SK-N-SH (cell line): ENCODE results near the gene LRMDA. TPM values are rescaled to one million over a fixed set of nuclear protein-coding genes. Genes with fewer than 3 reads are reported as not detected.

Source experiments
- CTCF ChIA-PET: fragments of 300-600, 350-600 bp; formaldehyde crosslinking; extraction: SDS; loops from one replicate; lab custom pipeline; 2021; lab: Yijun Ruan, JAX
- POLR2A ChIA-PET: fragments of 350-600 bp; sonication (Branson Sonifier 250); formaldehyde crosslinking; extraction: SDS; loops from one replicate; lab custom pipeline; 2020; ENCODE audit warnings: antibody characterized with exemption, inconsistent platforms; lab: Yijun Ruan, JAX
- DNase-seq: peaks from one replicate; pipeline ENCODE4 v3.0.0; 2012
- H2AFZ ChIP-seq: fragments of 200-600 bp; sonication (generic); 2 replicates; pipeline ENCODE4 v1.8.1; 2016; ENCODE audit warnings: antibody characterized with exemption, mild to moderate bottlenecking, low read depth
- H3F3A ChIP-seq: fragments of 200-600 bp; sonication (generic); replicated peaks from 2 replicates; pipeline ENCODE3; 2016; ENCODE audit warnings: antibody characterized with exemption, mild to moderate bottlenecking; ENCODE audit not compliant: insufficient read depth
- H3K27ac ChIP-seq, 2 experiments: fragments of 200-500 bp in 1 of 2; fragments of 200-600 bp in 1 of 2; sonication (Bioruptor generic) in 1 of 2; sonication (generic), shearing (Covaris generic) in 1 of 2; 2 replicates each; pipeline versions ENCODE4 v1.5.1 to v1.6.1; 2014 to 2016; ENCODE audit warnings: low read depth in 2 of 2, inconsistent platforms in 1 of 2, low read length in 1 of 2, mild to moderate bottlenecking in 1 of 2, mixed read lengths in 1 of 2
- H3K27me3 ChIP-seq: fragments of 200-600 bp; sonication (generic), shearing (Covaris generic); 2 replicates; pipeline ENCODE4 v1.6.1; 2016; ENCODE audit warnings: mixed run types; ENCODE audit not compliant: insufficient read depth
- H3K36me3 ChIP-seq, 2 experiments: fragments of 200-500 bp in 1 of 2; fragments of 200-600 bp in 1 of 2; sonication (Bioruptor generic) in 1 of 2; sonication (generic) in 1 of 2; replicated peaks in 1 of 2; 2 replicates each; pipeline versions ENCODE3 to v1.5.1; 2014 to 2016; ENCODE audit warnings: low read length in 1 of 2, mild to moderate bottlenecking in 1 of 2; ENCODE audit not compliant: insufficient read depth in 2 of 2, control insufficient read depth in 1 of 2
- H3K4me1 ChIP-seq, 2 experiments: fragments of 200-500 bp in 1 of 2; fragments of 200-600 bp in 1 of 2; sonication (Bioruptor generic) in 1 of 2; sonication (generic), shearing (Covaris generic) in 1 of 2; 2 replicates each; pipeline versions ENCODE4 v1.5.1 to v1.6.1; 2014 to 2016; ENCODE audit warnings: low read depth in 1 of 2, low read length in 1 of 2, mixed run types in 1 of 2; ENCODE audit not compliant: insufficient read depth in 2 of 2, control insufficient read depth in 1 of 2
- H3K4me2 ChIP-seq: fragments of 200-600 bp; sonication (generic), shearing (Covaris generic); 2 replicates; pipeline ENCODE4 v1.6.1; 2017; ENCODE audit warnings: mixed run types
- H3K4me3 ChIP-seq, 2 experiments: fragments of 200-500 bp in 1 of 2; fragments of 200-600 bp in 1 of 2; sonication (Bioruptor generic) in 1 of 2; sonication (generic), shearing (Covaris generic) in 1 of 2; 2 replicates each; pipeline versions ENCODE4 v1.5.1 to v1.8.1; 2014 to 2016; ENCODE audit warnings: low read depth in 2 of 2, inconsistent platforms in 1 of 2, low read length in 1 of 2, mild to moderate bottlenecking in 1 of 2, mixed read lengths in 1 of 2, moderate library complexity in 1 of 2
- H3K79me2 ChIP-seq: fragments of 200-600 bp; sonication (generic); 2 replicates; pipeline ENCODE4 v1.8.1; 2017; ENCODE audit warnings: mild to moderate bottlenecking; ENCODE audit not compliant: insufficient read depth
- H3K9ac ChIP-seq: fragments of 200-600 bp; sonication (generic); 2 replicates; pipeline ENCODE4 v1.6.1; 2017; ENCODE audit warnings: mixed run types
- H3K9me2 ChIP-seq: fragments of 200-600 bp; sonication (generic); 2 replicates; pipeline ENCODE4 v1.6.1; 2017; ENCODE audit warnings: mixed run types
- H3K9me3 ChIP-seq: fragments of 200-600 bp; sonication (generic); 2 replicates; pipeline ENCODE4 v1.6.1; 2017; ENCODE audit warnings: mixed run types, mild to moderate bottlenecking, moderate library complexity
- H4K20me1 ChIP-seq: fragments of 200-600 bp; sonication (generic); 2 replicates; pipeline ENCODE4 v1.6.1; 2017; ENCODE audit warnings: mild to moderate bottlenecking, mixed run types; ENCODE audit not compliant: insufficient read depth
- EP300 ChIP-seq, 2 experiments: IDR thresholded peaks; 2 replicates each; pipeline versions ENCODE4 v1.4.0 to v1.6.1; 2012; ENCODE audit warnings: borderline replicate concordance in 1 of 2, low read depth in 1 of 2, low read length in 1 of 2
- GABPA ChIP-seq: IDR thresholded peaks from 2 replicates; pipeline ENCODE4 v1.4.0; 2012; ENCODE audit warnings: low read depth, mild to moderate bottlenecking
- GATA2 ChIP-seq: sonication (generic); formaldehyde crosslinking; IDR thresholded peaks from 2 replicates; pipeline ENCODE4 v1.5.0; 2020; ENCODE audit warnings: mild to moderate bottlenecking, missing genetic modification reagents
- MXI1 ChIP-seq: IDR thresholded peaks from 2 replicates; pipeline ENCODE4 v1.6.1; 2012; ENCODE audit warnings: mild to moderate bottlenecking, low read depth, low read length, improper control_type of control experiment
- NFIC ChIP-seq: IDR thresholded peaks from 2 replicates; pipeline ENCODE4 v1.4.0; 2012; ENCODE audit warnings: borderline replicate concordance
- POLR2AphosphoS5 ChIP-seq: IDR thresholded peaks from 2 replicates; pipeline ENCODE4 v1.6.1; 2012; ENCODE audit warnings: low read depth, low read length
- RAD21 ChIP-seq: IDR thresholded peaks from 2 replicates; pipeline ENCODE4 v1.6.1; 2012; ENCODE audit warnings: mild to moderate bottlenecking, low read length
- RFX5 ChIP-seq: IDR thresholded peaks from 2 replicates; pipeline ENCODE4 v1.6.1; 2012; ENCODE audit warnings: mild to moderate bottlenecking, improper control_type of control experiment, low read length
- RXRA ChIP-seq: IDR thresholded peaks from 2 replicates; pipeline ENCODE4 v1.4.0; 2012; ENCODE audit warnings: low read depth, mild to moderate bottlenecking, borderline replicate concordance
- SIN3A ChIP-seq: IDR thresholded peaks from 2 replicates; pipeline ENCODE4 v1.6.1; 2012; ENCODE audit warnings: low read depth, mild to moderate bottlenecking, low read length, moderate library complexity, borderline replicate concordance
- TAF1 ChIP-seq: IDR thresholded peaks from 2 replicates; pipeline ENCODE4 v1.6.1; 2012; ENCODE audit warnings: low read depth, mild to moderate bottlenecking, low read length, moderate library complexity, borderline replicate concordance
- TEAD4 ChIP-seq: IDR thresholded peaks from 2 replicates; pipeline ENCODE4 v1.4.0; 2012; ENCODE audit warnings: mild to moderate bottlenecking, borderline replicate concordance; ENCODE audit not compliant: insufficient read depth
- YY1 ChIP-seq: IDR thresholded peaks from 2 replicates; pipeline ENCODE4 v1.4.0; 2012; ENCODE audit warnings: low read depth, mild to moderate bottlenecking
- WGBS: methylation state at CpG from one replicate; pipeline ENCODE4 v1.1.6; 2017; ENCODE audit warnings: low lambda C conversion rate; 5-methylcytosine and 5-hydroxymethylcytosine counted together
- polyA plus RNA-seq, 3 experiments: library from polyadenylated mRNA; depleted of rRNA; stranded (reverse); fragments of >200 nt; gene quantifications; 2 replicates each; pipeline ENCODE4 v1.2.3, GENCODE V29; 2012
- TF ChIP-seq, protein P1 (sequence below): IDR thresholded peaks from 2 replicates; pipeline ENCODE4 v1.4.0; 2012; ENCODE audit warnings: low read depth
- TF ChIP-seq, protein P2 (sequence below): fragments of 150-350 bp; IDR thresholded peaks from 2 replicates; pipeline ENCODE4 v1.6.1; 2017; ENCODE audit warnings: antibody characterized with exemption, low read length, low read depth, borderline replicate concordance
- TF ChIP-seq, protein P3 (sequence below): IDR thresholded peaks from 2 replicates; pipeline ENCODE4 v1.4.0; 2012; ENCODE audit warnings: low read depth, borderline replicate concordance
- TF ChIP-seq, protein P4 (sequence below): IDR thresholded peaks from 2 replicates; pipeline ENCODE4 v1.6.1; 2012; ENCODE audit warnings: mild to moderate bottlenecking, low read depth, low read length, moderate library complexity

The LRMDA gene
- polyA plus RNA-seq, 1 of the 3 experiments (the other 2 are of a cell fraction) = 0.95 TPM

DNA sequence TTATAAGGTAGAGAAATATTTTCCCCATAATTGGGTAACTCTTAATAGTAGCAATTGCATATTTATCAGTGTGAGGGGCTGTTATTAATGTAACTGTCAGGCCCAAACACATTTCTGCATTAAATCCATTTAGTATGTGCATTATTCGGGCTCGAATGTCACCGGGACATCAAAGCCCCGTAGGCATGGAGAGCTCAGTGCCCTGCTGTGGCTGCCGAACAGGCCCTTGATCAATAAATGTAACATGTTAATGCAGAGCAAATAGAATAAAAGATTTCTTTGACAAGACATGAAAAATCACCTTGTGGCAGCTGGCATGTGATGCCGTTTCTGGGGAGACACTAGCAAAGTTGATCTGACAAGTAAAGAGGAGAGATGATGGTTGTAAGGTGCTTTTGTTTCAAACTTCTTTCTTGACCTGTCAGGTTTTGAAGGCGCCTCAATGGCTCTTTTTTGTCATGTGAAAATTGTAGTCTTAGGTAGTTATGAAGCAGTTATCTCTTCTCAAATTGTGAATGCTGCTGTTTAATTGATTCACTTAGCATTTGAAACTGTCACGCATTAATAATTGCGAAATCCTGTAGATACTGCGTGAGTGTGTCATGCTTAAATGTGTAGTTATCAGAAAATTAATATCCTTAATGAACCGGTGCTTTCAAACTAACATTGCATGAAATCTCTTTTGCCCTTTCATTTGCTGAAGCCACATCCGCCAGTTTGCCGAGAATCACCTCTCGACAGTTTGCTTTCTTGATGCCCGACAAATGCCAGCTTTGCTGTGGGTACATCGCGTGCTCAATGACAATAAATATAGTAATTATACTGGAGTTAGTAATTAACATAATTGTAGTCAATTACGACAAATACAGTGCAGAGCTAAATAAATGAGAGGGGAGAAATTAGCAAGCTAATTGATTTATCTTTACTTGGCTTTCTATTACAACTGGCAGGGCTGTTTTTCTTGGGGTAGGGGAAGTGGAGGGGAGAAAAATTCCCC, 19.5 kb downstream of the LRMDA start (continued):
- TF ChIP-seq RAD21 (no peak), MXI1 (no peak)

DNA sequence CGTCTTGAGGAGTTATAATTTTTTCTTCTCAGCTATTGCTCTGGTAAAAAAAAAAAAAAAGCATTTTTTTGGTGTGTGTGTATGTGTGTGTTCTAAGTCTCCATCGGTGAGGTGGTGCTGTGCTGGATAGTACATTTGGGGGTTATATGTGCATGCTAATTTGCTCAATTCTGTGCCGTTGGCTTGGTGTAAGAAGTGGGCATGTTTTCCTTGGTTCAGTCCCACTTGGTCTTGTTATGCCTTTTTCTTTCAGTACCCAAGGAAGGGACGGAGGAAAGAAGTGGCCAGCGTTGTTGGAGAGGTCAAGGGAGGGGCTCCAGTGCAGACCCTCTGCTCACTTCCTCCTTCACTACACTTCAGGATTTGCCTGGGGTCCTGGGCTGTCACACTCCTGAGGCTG, 20.4 kb downstream of the LRMDA start:
- H4K20me1 ChIP-seq = no peaks in the 10 kb centered on the region
- no peaks in the 10 kb centered on the region for H3K79me2 ChIP-seq
- TF ChIP-seq YY1 (no peak), EP300 (IDR thresholded peaks at IDR 0.05; ENCODE audit: borderline replicate concordance in 1 of 2, low read depth in 1 of 2, low read length in 1 of 2) (no peak), POLR2AphosphoS5 (no peak), RAD21 (no peak), GATA2 (CRISPR knock-in tag) (no peak), NFIC (no peak), TEAD4 (no peak), TAF1 (no peak), SIN3A (no peak), RFX5 (no peak), GABPA (no peak), RXRA (no peak), MXI1 (no peak)
- TF ChIP-seq, protein P1, sequence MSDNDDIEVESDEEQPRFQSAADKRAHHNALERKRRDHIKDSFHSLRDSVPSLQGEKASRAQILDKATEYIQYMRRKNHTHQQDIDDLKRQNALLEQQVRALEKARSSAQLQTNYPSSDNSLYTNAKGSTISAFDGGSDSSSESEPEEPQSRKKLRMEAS = no peak
- TF ChIP-seq, protein P2, sequence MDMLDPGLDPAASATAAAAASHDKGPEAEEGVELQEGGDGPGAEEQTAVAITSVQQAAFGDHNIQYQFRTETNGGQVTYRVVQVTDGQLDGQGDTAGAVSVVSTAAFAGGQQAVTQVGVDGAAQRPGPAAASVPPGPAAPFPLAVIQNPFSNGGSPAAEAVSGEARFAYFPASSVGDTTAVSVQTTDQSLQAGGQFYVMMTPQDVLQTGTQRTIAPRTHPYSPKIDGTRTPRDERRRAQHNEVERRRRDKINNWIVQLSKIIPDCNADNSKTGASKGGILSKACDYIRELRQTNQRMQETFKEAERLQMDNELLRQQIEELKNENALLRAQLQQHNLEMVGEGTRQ = no peak
- TF ChIP-seq, protein P3, sequence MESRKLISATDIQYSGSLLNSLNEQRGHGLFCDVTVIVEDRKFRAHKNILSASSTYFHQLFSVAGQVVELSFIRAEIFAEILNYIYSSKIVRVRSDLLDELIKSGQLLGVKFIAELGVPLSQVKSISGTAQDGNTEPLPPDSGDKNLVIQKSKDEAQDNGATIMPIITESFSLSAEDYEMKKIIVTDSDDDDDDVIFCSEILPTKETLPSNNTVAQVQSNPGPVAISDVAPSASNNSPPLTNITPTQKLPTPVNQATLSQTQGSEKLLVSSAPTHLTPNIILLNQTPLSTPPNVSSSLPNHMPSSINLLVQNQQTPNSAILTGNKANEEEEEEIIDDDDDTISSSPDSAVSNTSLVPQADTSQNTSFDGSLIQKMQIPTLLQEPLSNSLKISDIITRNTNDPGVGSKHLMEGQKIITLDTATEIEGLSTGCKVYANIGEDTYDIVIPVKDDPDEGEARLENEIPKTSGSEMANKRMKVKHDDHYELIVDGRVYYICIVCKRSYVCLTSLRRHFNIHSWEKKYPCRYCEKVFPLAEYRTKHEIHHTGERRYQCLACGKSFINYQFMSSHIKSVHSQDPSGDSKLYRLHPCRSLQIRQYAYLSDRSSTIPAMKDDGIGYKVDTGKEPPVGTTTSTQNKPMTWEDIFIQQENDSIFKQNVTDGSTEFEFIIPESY = no peak
- TF ChIP-seq, protein P4, sequence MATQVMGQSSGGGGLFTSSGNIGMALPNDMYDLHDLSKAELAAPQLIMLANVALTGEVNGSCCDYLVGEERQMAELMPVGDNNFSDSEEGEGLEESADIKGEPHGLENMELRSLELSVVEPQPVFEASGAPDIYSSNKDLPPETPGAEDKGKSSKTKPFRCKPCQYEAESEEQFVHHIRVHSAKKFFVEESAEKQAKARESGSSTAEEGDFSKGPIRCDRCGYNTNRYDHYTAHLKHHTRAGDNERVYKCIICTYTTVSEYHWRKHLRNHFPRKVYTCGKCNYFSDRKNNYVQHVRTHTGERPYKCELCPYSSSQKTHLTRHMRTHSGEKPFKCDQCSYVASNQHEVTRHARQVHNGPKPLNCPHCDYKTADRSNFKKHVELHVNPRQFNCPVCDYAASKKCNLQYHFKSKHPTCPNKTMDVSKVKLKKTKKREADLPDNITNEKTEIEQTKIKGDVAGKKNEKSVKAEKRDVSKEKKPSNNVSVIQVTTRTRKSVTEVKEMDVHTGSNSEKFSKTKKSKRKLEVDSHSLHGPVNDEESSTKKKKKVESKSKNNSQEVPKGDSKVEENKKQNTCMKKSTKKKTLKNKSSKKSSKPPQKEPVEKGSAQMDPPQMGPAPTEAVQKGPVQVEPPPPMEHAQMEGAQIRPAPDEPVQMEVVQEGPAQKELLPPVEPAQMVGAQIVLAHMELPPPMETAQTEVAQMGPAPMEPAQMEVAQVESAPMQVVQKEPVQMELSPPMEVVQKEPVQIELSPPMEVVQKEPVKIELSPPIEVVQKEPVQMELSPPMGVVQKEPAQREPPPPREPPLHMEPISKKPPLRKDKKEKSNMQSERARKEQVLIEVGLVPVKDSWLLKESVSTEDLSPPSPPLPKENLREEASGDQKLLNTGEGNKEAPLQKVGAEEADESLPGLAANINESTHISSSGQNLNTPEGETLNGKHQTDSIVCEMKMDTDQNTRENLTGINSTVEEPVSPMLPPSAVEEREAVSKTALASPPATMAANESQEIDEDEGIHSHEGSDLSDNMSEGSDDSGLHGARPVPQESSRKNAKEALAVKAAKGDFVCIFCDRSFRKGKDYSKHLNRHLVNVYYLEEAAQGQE = no peak
- H3K4me1 ChIP-seq = no peaks in the 10 kb centered on the region
- no peaks in the 10 kb centered on the region for H3K36me3 ChIP-seq
- no peak overlapping the region for H2AFZ ChIP-seq
- no peaks in the 10 kb centered on the region for H3F3A ChIP-seq
- no peak overlapping the region for H3K4me2 ChIP-seq
- 88% methylated on average over 5 of the region's 5 CpGs for WGBS
- no peak overlapping the region for H3K9ac ChIP-seq
- CTCF ChIA-PET = interaction anchor here (1.7 kb wide), 1 partner anchor 41 kb away, joined by 3 read pairs; no protein-coding TSS in a partner anchor
- POLR2A ChIA-PET = no interaction called here
- H3K4me3 ChIP-seq = no peak overlapping the region
- DNase-seq = no peak
- H3K27me3 ChIP-seq = no peaks in the 10 kb centered on the region
- H3K9me2 ChIP-seq = no peaks in the 10 kb centered on the region
- H3K27ac ChIP-seq = no peak overlapping the region
- no peaks in the 10 kb centered on the region for H3K9me3 ChIP-seq
